Subcutaneous adipose tissue (tissue), 4 donors: ENCODE measurements around the gene ACADS. TPM values are rescaled to one million over a fixed set of nuclear protein-coding genes. Genes with fewer than 3 reads are reported as not detected.

Experiments
- total RNA-seq, 4 donors: library from RNA; depleted of rRNA; stranded (reverse); fragments of >200 nt; gene quantifications; one replicate each; pipeline ENCODE4 v1.1.0, GENCODE V29; 2016
- TF ChIP-seq, protein P1 (sequence below): fragments of 450-650 bp; IDR thresholded peaks from one replicate; pipeline ENCODE4 v1.5.1; 2016; ENCODE audit warnings: low read depth, mild to moderate bottlenecking, control low read depth, antibody characterized with exemption, moderate library complexity

Gene ACADS, protein sequence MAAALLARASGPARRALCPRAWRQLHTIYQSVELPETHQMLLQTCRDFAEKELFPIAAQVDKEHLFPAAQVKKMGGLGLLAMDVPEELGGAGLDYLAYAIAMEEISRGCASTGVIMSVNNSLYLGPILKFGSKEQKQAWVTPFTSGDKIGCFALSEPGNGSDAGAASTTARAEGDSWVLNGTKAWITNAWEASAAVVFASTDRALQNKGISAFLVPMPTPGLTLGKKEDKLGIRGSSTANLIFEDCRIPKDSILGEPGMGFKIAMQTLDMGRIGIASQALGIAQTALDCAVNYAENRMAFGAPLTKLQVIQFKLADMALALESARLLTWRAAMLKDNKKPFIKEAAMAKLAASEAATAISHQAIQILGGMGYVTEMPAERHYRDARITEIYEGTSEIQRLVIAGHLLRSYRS
- total RNA-seq: 100 to 1,000 TPM in 3 of 4 donors, 10 to 100 TPM in 1; 31.6 to 237 (median 106) TPM

DNA sequence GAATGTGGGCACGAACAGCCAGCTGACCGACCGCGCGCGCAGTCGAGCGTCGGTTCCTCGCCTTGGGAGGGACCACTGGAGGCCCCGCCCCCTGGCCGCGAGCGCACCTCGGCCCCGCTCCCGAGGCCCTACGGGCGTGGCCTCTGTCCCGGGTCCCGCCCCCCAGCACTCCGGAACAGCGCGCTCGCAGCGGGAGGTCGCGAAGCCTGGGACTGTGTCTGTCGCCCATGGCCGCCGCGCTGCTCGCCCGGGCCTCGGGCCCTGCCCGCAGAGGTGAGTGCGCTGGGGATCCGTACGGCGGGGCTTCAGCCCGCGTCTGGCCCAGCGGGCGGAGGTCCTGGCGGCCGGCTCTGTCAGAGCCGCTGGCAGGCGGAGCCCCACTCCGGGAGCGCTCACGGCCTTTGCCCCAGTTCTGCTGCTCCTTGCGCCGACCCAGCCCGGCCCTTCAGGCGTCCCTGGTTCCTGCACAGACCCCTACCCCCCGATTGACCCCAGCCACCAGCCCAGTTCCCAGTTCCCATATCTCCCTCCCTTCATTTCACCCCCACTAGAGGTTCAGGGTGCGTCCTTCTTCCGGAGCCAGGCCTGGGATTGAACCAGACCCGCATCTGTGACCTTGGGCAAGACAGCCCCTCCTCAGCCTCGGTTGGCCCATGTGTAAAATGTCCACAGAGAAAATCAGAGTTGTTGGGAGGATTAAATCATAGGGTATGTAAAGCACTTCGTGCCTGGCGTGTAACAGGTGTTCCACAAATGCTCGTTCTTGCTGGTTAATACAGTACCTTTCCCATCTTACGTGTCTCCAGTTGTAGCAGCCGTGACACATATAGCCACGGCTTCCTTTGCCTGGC, at the start of gene ACADS:
Gene ACADS, plus strand, starts transcription at position 168 of the 851 bp plus-strand sequence. Its CDS starts 60 bp downstream, at position 228.
- TF ChIP-seq, protein P1, sequence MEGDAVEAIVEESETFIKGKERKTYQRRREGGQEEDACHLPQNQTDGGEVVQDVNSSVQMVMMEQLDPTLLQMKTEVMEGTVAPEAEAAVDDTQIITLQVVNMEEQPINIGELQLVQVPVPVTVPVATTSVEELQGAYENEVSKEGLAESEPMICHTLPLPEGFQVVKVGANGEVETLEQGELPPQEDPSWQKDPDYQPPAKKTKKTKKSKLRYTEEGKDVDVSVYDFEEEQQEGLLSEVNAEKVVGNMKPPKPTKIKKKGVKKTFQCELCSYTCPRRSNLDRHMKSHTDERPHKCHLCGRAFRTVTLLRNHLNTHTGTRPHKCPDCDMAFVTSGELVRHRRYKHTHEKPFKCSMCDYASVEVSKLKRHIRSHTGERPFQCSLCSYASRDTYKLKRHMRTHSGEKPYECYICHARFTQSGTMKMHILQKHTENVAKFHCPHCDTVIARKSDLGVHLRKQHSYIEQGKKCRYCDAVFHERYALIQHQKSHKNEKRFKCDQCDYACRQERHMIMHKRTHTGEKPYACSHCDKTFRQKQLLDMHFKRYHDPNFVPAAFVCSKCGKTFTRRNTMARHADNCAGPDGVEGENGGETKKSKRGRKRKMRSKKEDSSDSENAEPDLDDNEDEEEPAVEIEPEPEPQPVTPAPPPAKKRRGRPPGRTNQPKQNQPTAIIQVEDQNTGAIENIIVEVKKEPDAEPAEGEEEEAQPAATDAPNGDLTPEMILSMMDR: no peak

DNA sequence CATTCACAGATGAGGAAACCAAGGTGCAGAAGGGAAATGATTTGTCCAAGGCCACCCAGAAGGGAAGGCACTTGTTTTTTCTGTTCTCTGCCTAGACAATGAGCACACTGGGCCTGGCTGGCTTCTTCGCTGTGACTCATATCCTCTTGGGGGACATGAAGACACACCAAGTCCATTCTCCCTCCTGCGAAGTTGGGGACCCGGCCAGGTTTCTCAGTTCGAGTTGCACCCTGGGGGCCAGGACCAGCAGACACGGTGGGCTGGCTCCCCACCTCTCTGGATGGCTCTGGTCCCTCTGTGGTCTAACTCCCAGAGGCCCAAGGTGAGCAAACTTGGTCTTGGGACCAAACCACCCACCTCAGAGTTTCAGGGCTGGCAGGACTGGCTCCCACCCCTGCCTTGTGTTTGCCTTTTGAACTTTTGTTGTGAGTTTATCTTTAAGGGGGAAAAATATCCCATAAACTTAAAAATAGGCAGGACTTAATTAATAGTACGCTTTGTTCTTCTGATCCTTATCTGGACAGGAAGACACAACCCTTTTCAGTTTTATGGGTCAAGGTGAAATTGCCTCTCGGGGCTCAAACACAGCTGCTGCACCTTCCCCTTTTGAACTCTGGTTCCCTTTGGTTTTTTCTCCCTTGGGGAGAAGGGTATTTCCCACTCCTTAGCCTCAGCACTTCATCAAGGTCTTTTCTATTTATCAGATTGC, 47.7 kb upstream of the ACADS start:
- TF ChIP-seq, protein P1: no peak

DNA sequence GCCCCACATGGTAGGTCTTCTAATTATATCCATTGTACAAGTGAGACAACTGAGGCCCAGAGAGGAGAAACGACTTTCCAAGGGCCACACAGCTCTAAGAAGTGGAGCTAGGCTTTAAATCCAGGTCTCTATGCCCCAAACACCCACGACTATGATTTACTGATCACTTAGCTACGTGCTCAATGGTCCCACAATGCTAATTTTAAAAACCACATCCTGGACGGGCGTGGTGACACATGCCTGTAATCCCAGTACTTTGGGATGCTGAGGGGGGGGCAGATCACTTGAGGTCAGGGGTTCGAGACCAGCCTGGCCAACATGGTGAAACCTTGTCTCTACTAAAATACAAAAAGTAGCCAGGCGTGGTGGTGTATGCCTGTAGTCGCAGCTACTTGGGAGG, 47.1 kb upstream of the ACADS start:
- TF ChIP-seq, protein P1: no peak

DNA sequence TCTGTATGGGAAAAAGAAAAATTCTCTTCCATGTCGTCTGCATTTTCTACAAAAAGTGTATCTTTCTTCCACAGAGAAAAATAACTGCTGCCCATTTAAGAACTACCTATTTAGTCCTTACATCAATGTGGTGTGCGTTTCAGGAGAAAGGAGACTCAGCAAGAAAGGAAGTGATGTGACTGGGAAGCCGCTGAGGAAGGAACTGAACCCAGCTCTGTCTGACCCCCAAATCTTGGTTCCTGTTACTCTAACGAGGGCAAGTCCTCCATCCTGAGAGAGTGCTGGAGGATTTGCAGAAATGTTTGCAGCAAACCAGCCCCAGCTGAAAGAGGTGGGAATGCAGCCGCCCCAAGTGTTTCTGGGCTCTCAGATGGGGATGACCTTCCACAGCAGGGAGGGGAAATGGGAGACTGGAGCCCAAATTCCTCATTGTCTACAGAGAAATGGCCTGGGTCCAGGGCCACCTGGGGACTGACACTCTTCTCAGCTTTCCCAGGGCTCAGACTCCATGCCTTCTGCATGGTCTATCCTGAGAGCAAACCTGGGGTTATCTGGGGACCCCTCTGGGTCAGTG, 45.4 kb upstream of the ACADS start:
- TF ChIP-seq, protein P1: no peak

DNA sequence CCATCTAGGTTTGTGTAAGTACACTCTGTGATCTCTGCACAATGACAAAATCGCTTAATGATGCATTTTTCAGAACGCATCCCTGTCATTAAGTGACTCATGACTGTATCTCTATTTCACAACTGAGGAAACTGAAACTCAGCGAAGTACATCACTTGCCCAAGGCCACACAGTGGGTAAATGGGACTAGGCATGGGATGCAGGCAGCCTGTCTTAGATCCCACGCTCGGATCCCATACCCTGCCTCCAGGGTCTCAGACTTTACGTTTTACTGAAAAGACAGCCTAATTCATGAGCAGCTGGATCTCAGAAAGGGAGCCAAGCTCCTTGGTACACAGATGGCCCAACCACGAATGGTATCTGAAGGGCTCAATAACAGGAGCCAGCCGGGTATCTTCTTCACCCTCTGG, 41.1 kb upstream of the ACADS start:
- TF ChIP-seq, protein P1: no peak

DNA sequence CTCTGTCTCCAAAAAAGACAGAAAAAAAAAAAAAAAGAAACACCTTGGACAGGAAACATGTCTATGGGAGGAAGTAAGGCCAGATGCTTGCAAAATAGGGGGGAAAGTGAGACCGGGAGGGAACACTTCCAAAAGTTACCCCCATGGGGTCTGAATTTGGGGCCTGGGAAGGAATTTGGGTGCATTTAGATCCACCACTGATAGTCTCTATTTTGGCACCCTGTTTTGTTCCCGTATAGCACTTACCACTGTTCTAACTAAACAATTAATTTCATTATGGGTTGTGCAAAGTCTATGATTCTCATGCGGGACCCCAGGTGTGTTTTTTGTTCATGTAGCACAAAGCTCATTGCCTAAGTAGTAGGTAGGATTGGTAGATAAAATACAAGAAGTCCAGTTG, 40.1 kb upstream of the ACADS start:
- TF ChIP-seq, protein P1: no peak
